Stomach smooth muscle (tissue), 2 donors: ENCODE results near the gene PXDN.

Source experiments
- H3K27ac ChIP-seq: one replicate; pipeline ENCODE4 v1.7.0; 2013; ENCODE audit warnings: mild to moderate bottlenecking, low read length, inconsistent platforms
- H3K27me3 ChIP-seq, 2 donors: one replicate each; pipeline ENCODE4 v1.7.0; 2013; ENCODE audit warnings: low read length in 2 of 2; ENCODE audit not compliant: insufficient read depth in 2 of 2, control insufficient read depth in 1 of 2
- H3K36me3 ChIP-seq, 2 donors: one replicate each; pipeline ENCODE4 v1.7.0; 2013; ENCODE audit warnings: low read length in 2 of 2; ENCODE audit not compliant: control insufficient read depth in 2 of 2, insufficient read depth in 2 of 2
- H3K4me1 ChIP-seq: one replicate; pipeline ENCODE4 v1.7.0; 2013; ENCODE audit warnings: low read length; ENCODE audit not compliant: control insufficient read depth, insufficient read depth
- H3K4me3 ChIP-seq, 2 donors: one replicate each; pipeline ENCODE4 v1.7.0; 2013; ENCODE audit warnings: low read length in 2 of 2
- H3K9ac ChIP-seq, 2 donors: one replicate each; pipeline ENCODE4 v1.7.0; 2013; ENCODE audit warnings: low read length in 2 of 2, mild to moderate bottlenecking in 1 of 2
- H3K9me3 ChIP-seq, 2 donors: one replicate each; pipeline ENCODE4 v1.7.0; 2013; ENCODE audit warnings: low read length in 2 of 2; ENCODE audit not compliant: control insufficient read depth in 2 of 2
- donor health status: healthy.
- donor health status: Pancreatic carcinoma.

Gene PXDN

GRCh38 chr2:1640301-1641135 lies 103.8 kb downstream of the PXDN start:
- H3K4me3 ChIP-seq: no peak overlapping the region
- no peak overlapping the region for H3K9ac ChIP-seq
- H3K9me3 ChIP-seq: no peaks in the 10 kb centered on the region
- peaks cover 54 to 55% of the 10 kb centered on the region in 2 donors for H3K36me3 ChIP-seq
- H3K27ac ChIP-seq: no peak overlapping the region
- H3K4me1 ChIP-seq: peaks cover 9% of the 10 kb centered on the region
- H3K27me3 ChIP-seq: no peaks in the 10 kb centered on the region

GRCh38 chr2:1639086-1639858 lies 105.0 kb downstream of the PXDN start:
- Histone ChIP-seq H3K9ac (no peak overlapping the region), H3K36me3 (peaks cover 61 to 62% of the 10 kb centered on the region in 2 donors), H3K27me3 (no peaks in the 10 kb centered on the region), H3K9me3 (no peaks in the 10 kb centered on the region), H3K4me3 (no peak overlapping the region), H3K4me1 (peaks cover 9% of the 10 kb centered on the region), H3K27ac (no peak overlapping the region)

- H3K36me3 ChIP-seq: peaks cover 65% of the 10 kb centered on the region in 2 donors
- H3K27me3 ChIP-seq: no peaks in the 10 kb centered on the region
- no peak overlapping the region for H3K27ac ChIP-seq
- no peak overlapping the region for H3K4me3 ChIP-seq
- H3K9me3 ChIP-seq: no peaks in the 10 kb centered on the region
- peaks cover 9% of the 10 kb centered on the region for H3K4me1 ChIP-seq
- H3K9ac ChIP-seq: no peak overlapping the region
These were observed 105.9 kb downstream of the PXDN start for GRCh38 chr2:1638281-1638860.

- H3K27ac ChIP-seq: no peak overlapping the region
- no peak overlapping the region for H3K4me3 ChIP-seq
- peaks cover 65% of the 10 kb centered on the region in 2 donors for H3K36me3 ChIP-seq
- no peak overlapping the region for H3K9ac ChIP-seq
- H3K27me3 ChIP-seq: no peaks in the 10 kb centered on the region
- H3K4me1 ChIP-seq: peaks cover 2% of the 10 kb centered on the region
- no peaks in the 10 kb centered on the region for H3K9me3 ChIP-seq
These were observed 107.4 kb downstream of the PXDN start for GRCh38 chr2:1636791-1637415.

- Histone ChIP-seq H3K27me3 (no peaks in the 10 kb centered on the region), H3K9ac (no peak overlapping the region), H3K27ac (no peak overlapping the region), H3K4me3 (no peak overlapping the region), H3K4me1 (peaks cover 1% of the 10 kb centered on the region), H3K36me3 (peaks cover 67 to 72% of the 10 kb centered on the region in 2 donors), H3K9me3 (no peaks in the 10 kb centered on the region)
These were observed 108.5 kb downstream of the PXDN start for GRCh38 chr2:1635823-1636222.

- H3K27ac ChIP-seq: no peak overlapping the region
- no peaks in the 10 kb centered on the region for H3K9me3 ChIP-seq
- H3K9ac ChIP-seq: no peak overlapping the region
- H3K4me1 ChIP-seq: no peaks in the 10 kb centered on the region
- no peaks in the 10 kb centered on the region for H3K27me3 ChIP-seq
- no peak overlapping the region for H3K4me3 ChIP-seq
- peaks cover 73 to 76% of the 10 kb centered on the region in 2 donors for H3K36me3 ChIP-seq
These were observed 109.5 kb downstream of the PXDN start for GRCh38 chr2:1634681-1635341.

- Histone ChIP-seq H3K27ac (no peak overlapping the region), H3K9me3 (peaks cover 0 to 5% of the 10 kb centered on the region in 2 donors), H3K4me3 (no peak overlapping the region), H3K27me3 (no peaks in the 10 kb centered on the region), H3K36me3 (peaks cover 68 to 73% of the 10 kb centered on the region in 2 donors), H3K4me1 (no peaks in the 10 kb centered on the region), H3K9ac (no peak overlapping the region)
These were observed 110.3 kb downstream of the PXDN start for GRCh38 chr2:1633936-1634587.

- no peak overlapping the region for H3K27ac ChIP-seq
- peaks cover 60 to 66% of the 10 kb centered on the region in 2 donors for H3K36me3 ChIP-seq
- H3K9ac ChIP-seq: no peak overlapping the region
- H3K9me3 ChIP-seq: peaks cover 0 to 5% of the 10 kb centered on the region in 2 donors
- no peak overlapping the region for H3K4me3 ChIP-seq
- no peaks in the 10 kb centered on the region for H3K4me1 ChIP-seq
- H3K27me3 ChIP-seq: no peaks in the 10 kb centered on the region
These were observed 111.1 kb downstream of the PXDN start for GRCh38 chr2:1633092-1633671.

GRCh38 chr2:1632510-1632909 lies 111.8 kb downstream of the PXDN start:
- Histone ChIP-seq H3K9ac (no peak overlapping the region), H3K27me3 (no peaks in the 10 kb centered on the region), H3K36me3 (peaks cover 54 to 63% of the 10 kb centered on the region in 2 donors), H3K27ac (no peak overlapping the region), H3K4me3 (no peak overlapping the region), H3K4me1 (no peaks in the 10 kb centered on the region), H3K9me3 (peaks cover 0 to 5% of the 10 kb centered on the region in 2 donors)
